HG03439 (cell line): ENCODE data around the gene NTS.
A peak's percentile ranks its signal among the peaks of the same experiment; 100 is the strongest.

Experiments used
- ATAC-seq: cut with Tn5 transposase; IDR thresholded peaks from one replicate; pipeline ENCODE4 v1.9.1; 2021; ENCODE audit warnings: mild to moderate bottlenecking, moderate library complexity; ENCODE audit not compliant: unreplicated experiment

Gene NTS

DNA sequence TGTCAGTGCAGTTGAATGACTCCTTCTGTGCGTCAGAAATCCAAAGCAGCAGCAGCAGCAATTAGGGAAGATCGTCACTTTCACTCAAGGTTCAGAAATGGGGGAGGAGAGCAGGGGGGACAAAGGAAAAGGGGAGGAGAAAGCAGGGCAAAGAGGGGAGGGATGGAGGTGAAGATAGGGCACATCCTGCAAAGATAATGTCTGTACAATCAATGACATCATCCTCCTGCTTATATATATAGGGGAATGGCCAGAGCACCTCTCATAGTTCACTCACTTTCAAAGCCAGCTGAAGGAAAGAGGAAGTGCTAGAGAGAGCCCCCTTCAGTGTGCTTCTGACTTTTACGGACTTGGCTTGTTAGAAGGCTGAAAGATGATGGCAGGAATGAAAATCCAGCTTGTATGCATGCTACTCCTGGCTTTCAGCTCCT lies at the start of gene NTS:
NTS (plus strand) TSS at position 265 of the 431 bp plus-strand sequence; CDS start at position 374, 109 bp downstream.
- ATAC-seq = no peak

- no peak for ATAC-seq
Observed at GRCh38 chr12:85825746-85826145, 48.3 kb upstream of the NTS start.

DNA sequence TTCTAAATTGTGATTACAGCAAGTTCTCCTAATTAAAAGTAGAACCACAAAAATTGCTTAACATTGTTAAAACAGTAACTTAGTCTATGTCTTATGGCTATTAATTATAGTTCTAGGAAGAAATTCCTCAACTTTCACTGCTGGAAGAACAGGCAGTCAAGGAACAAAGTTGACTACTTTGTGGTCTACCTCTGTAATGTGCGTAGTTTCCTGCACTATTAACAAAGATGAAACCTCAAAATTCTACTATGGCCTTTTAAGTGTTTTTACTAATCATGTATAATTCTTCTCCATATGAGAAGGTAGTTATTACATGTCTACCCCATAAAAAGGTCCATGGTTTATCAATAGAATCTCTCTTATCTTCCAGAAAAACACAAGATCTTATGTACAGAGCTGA lies 45.5 kb upstream of the NTS start:
- no peak for ATAC-seq

- no peak for ATAC-seq
Observed at GRCh38 chr12:85829391-85829790, 44.7 kb upstream of the NTS start.

DNA sequence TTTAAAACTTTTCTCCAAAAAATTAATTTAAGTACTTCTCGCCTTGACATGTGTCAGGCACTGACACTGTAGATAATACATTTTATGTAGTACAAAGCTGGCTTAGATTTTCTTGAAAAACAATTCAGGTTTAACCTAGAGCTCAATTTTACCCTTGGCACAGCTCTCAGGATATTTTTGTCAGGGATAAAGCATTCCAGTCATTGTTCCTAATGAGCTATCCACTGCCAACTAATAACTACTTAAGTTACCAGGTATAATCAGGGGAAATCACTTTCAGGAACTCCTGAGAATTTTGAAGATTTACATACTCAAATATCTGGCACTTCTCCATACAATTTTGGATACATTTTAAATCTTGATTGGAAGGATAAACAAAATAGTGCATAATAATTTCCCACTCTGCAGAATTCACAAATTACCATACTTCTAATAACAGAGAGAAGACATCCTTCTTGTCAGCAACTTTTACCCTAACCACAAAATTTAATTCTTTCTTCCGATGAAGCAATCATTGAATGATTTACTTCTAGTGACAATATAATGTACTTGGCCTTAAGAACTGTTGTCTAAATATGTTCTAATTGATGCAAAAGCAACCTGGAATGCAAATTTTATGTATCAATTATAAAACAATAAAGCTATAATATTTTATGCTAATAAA lies 42.6 kb upstream of the NTS start:
- ATAC-seq = no peak

DNA sequence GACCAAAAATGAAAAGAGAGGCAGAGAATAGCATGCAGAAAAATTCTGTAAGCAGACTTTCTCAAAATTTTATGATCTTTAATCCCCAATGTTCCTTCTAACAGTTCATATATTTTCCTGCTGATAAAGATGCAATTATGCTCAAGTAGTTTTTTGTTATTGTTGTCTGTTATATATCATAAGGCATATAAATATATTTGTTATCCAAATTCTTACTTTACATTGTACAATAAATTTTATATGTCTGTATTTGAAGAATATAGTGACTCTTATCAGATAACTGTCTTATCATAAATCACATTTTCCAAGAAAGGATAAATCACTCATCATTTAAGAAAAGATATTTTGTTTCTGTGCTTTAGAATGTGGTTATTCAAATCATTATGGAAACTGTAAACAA lies 40.5 kb upstream of the NTS start:
- no peak for ATAC-seq

DNA sequence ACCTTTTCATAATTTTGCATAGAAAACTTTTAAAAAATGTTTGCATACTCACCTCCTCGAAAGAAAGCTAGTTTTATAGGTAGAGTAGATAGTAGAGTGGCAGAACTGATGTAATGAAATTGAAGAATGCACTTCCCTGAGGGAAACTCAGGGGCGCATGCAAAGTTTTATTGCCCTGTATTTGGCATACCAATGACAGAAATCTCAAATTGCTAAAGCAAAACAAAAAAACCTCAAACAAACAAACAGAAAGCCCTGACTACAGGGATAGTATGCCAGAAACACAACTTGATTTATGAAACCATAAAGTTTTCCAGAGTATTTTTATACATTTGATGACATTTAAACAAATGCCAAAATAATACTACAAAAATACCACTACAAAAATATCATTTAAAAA lies 39.7 kb upstream of the NTS start:
- no peak for ATAC-seq

DNA sequence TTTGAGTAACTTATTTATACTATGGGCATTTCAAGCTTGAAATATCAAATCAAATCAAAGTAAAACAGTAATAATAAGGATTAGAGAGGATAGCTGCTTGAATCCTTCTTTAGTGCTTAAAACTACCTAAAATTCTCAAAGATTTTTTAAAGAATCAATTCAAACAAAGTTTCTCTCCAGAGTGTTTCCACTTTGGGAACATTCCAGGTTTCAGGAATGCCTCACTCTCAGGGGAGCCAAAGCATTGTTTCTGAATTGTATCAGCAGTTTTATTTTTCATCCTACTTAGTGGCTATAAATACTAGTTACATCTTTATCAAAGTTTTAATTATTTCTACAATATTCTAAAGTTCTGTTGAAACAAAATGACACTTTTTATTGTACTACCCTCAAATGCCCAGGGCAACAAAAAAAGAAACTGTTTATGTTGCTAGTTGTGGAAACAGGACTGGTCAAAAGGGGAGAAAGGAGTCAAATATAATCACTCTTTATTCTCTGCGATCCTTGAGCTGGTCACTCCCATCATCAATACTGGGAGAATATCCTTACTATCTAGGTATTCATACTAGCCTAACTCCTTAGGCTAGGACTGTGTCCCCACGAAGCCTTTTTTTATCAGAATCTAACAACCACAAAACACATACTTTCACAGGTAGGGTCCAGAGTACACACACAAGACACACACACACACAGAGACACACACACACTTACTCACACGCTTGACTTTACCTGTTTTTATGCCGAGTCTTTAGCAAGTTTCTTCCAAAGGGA lies 38.5 kb upstream of the NTS start:
- no peak for ATAC-seq

DNA sequence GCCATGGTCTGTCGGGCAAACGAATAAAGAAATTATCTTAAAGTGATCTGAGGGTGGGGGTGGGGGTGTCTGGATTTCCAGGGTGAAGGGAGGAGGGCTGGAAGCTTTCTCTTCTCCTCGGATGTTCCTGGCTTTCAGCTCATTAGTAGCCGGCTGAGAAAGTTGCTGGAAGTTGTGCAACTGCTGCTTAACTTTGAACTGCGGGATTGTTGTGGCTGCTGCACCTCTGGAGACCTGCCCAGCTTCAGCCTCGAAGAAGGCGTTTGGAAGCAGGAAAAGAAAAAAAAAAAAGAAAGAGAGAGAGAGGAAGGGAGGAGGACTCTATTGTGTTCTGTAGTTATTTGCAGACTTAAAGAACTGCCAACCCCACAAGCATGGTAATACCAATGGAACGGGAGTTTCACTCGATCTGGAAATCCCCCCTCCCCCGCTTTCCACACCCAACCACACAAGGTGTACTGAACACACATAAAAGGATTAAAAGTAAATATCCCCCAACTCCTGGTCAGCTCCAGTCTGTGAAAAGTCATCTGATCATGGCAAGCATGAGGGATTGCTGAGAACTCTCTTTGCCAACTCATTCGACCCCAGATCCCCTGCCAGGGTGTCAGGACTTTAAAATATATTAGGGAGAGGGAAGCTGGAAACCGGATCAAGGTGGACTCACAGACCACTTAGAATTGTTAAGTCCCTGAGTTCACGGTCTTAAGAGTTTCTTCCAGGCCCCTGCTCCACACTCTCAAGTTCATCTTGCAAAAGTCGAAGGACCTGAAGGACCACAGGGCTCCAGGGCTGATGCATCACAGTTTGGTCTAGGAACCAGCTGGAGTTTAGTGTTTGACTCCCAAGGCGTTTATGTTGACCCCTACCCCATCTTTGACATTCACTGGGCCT lies 37.7 kb upstream of the NTS start, which contains the start of gene RASSF9:
RASSF9 (minus strand) TSS at position 213 of the 894 bp plus-strand sequence; CDS start at position 5, 208 bp downstream.
- ATAC-seq = no peak

DNA sequence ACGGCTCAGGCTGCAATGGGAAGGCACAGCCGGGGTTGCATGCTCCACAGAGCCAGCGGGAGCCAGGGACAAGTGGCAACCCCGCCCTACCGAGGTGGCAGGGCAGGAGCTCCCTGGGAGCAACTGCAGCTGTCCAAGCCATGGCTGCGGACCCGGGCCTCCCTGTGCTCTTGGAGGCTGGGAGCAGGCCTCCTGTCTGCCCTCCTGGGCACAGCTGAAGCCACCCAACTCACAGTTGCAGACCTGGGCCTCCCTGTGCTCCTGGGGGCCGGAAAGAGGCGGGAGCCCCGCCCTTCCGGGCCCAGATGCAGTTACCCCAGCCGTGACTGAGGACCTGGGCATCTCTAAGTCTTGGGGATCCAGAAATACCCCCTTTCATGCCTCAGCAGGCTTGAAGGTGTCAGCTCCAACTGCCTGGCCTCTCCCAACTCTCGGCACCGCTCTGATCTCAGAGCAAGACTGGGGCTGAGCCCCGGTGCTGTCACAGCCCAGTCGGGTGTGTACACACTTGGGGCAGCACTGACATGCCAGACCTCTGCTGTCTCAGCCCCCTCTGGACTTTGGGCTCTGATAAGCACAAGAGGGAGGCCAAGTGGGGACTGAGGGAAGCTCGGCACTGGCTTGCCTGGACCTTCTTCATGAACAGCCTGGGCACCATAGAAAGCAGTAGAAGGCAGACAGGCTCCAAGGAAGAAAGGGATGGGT lies 30.3 kb upstream of the NTS start:
- no peak for ATAC-seq

- ATAC-seq = no peak
Observed at GRCh38 chr12:85849344-85849743, 24.8 kb upstream of the NTS start.

DNA sequence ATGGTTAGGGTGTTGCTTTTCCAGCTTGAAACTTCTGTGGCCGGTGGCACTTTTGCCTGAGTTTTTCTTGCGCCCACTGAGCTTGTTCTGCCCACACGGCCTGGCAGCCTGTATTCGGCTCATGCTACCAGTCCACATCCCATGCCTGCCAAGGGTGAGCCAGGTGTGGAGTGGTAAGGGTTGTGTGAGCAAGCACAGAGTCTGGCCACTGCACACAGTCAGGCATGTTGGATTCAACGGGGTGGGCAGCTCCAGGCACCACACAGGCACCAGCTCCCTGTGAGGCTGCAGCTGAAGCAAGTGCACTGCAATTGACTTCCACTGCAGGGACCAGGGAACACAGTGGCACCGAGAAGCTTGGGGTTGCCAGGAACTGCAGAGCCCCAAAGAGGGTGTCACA lies 18.8 kb upstream of the NTS start:
- ATAC-seq = no peak

DNA sequence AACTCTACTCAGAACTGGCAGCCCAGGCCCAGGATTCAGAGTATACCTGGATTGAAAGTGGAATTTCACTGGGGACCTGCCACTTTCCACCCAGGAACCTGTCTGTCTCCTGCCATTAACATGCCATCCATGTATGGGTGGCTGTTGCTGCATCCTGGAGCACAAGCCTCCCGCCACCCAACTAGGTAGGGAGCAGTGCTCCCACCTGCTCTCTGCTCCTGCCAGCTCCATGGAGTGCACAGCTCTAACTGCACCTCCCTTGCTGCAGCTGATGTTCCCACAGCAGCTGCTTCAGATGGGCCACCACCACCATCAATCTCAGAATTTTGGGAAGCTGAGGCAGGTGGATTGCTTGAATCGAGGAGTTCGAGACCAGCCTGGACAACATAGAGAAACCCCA lies 17.1 kb upstream of the NTS start:
- ATAC-seq = no peak

- ATAC-seq = no peak
Observed at GRCh38 chr12:85865890-85866289, 8.2 kb upstream of the NTS start.

DNA sequence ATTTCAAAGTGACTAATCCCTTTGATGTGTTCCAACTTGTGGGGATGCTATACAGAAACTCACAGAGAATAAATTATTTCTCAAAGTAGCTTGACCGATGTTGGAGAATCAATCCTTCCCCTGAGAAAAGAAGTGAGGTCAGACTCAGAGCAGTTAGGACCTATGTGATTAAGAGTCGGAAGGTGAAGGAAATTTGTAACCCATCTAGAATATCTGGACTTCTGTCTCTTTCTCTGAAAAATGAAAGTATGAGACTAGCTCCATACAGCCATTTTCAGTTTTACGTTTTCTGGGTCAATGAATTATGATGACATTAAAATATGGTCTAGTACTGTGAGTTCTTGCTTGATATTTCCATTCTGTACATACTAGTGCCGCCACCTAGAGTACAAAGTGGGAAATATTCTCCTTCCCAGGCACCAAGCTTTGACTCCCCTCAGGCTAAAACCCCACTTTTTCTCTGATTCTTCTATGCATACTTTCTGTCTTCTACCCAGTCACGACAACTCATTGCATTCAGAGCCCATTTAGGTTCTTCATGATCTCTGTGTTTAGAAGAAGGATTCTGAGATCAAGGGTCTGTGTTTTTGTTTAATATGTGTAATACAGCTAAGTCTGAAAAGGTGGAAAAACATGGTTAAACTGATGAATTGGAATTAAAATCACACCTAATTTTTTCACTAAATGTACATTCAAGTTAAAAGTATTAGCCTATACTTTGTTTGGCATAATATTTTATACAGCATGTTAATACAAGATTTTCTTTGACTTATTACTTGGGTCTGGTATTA lies 6.9 kb upstream of the NTS start:
- peak; percentile 86 for ATAC-seq

GRCh38 chr12:85872497-85873091 lies 1.5 kb upstream of the NTS start:
- peak; percentile 83 for ATAC-seq

- no peak for ATAC-seq
Observed at GRCh38 chr12:85877459-85877858, 3.4 kb downstream of the NTS start.

DNA sequence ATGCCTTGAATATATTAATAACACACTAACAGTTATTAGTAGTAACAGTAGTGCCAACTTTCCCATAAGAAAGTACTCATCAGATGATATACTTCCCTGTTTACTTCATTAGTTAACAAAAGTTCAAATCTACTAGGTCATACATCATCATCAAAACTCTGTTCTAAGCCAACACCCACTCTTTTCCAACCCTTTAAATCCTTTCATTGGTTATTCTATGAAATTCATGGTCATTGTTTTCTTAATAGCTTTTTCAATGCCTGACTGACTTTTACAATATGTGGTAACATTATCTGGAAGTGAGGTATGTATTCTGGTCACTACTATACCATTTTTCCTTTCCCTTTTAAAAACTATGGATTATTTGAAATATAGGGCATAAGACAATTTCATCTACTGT lies 9.7 kb downstream of the NTS start:
- no peak for ATAC-seq

GRCh38 chr12:85894653-85895052 lies 20.6 kb downstream of the NTS start:
- ATAC-seq = no peak
